Stimulated activated effector memory CD8-positive, alpha-beta T cell treated with anti-CD3 and anti-CD28 coated beads, Interleukin-12 subunit alpha, Interleukin-12 subunit beta, amount 100 ng/mL, for 72 hours (primary cell): ENCODE measurements around the gene DGAT2.

Experiments used
- ATAC-seq: fragments of 150-1000 bp; cut with Tn5 transposase; 2 replicates; pipeline ENCODE4 v1.10.0; 2021
- DNase-seq, 2 donors: peaks; one replicate each; pipeline ENCODE4 v3.0.0; 2021 to 2022; ENCODE audit warnings: low spot score in 2 of 2
- H3K27ac Mint-ChIP-seq: one replicate; pipeline ENCODE4 v1.8.0; 2022; ENCODE audit warnings: mild to moderate bottlenecking, mixed read lengths
- H3K36me3 Mint-ChIP-seq: one replicate; pipeline ENCODE4 v1.8.0; 2022; ENCODE audit warnings: mild to moderate bottlenecking, mixed read lengths
- H3K4me1 Mint-ChIP-seq: one replicate; pipeline ENCODE4 v1.8.0; 2022; ENCODE audit warnings: mixed read lengths
- H3K4me3 Mint-ChIP-seq: one replicate; pipeline ENCODE4 v1.8.0; 2022; ENCODE audit warnings: mild to moderate bottlenecking, mixed read lengths
- H3K9me3 Mint-ChIP-seq: one replicate; pipeline ENCODE4 v1.8.0; 2022; ENCODE audit warnings: mixed read lengths

Gene DGAT2

DNA sequence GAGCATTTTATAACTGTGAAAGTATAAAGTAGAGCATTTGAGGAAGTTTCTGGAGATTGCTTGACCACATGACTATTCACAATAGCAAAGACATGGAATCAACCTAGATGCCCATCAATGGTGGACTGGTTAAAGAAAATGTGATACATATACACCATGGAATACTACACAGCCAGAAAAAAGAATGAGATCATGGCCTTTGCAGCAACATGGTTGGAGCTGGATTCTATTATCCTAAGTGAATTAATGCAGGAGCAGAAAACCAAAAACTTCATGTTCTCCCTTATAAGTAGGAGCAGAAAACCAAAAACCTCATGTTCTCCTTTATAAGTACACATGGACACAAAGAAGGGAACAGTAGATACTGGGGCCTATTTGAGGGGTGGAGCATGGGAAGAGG lies 76.7 kb downstream of the DGAT2 start:
- DNase-seq: no peak
- no peak overlapping the region for H3K4me3 Mint-ChIP-seq
- no peaks in the 10 kb centered on the region for H3K9me3 Mint-ChIP-seq
- no peak overlapping the region for H3K27ac Mint-ChIP-seq
- no peaks in the 10 kb centered on the region for H3K36me3 Mint-ChIP-seq
- ATAC-seq: no peak
- H3K4me1 Mint-ChIP-seq: peaks cover 17% of the 10 kb centered on the region

DNA sequence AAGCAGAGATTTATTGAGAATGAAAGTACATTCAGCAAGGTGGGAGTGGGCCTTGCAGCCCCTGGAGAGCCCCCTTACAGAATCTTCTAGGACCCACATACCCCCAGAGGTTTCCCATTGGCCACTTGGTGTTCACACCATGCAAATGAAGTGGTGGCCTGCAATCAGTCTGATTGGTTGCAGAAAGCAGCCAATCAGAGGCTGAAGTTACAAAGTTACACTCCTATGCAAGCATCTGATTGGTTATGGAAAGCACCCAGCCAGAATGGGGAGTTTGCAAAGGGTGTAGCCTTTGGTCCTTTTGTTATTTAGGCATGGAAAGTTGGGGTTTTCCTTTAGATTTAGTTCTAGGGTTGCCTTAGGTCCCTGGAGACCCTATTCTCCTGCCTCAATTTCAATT lies 81.3 kb downstream of the DGAT2 start:
- DNase-seq: no peak
- Mint-ChIP-seq H3K27ac (no peak overlapping the region), H3K4me3 (no peak overlapping the region), H3K36me3 (peaks cover 22% of the 10 kb centered on the region), H3K4me1 (peaks cover 11% of the 10 kb centered on the region), H3K9me3 (no peaks in the 10 kb centered on the region)
- no peak for ATAC-seq

GRCh38 chr11:75850787-75851186 lies 82.2 kb downstream of the DGAT2 start:
- H3K27ac Mint-ChIP-seq: peak overlapping the region; percentile 4
- no peaks in the 10 kb centered on the region for H3K9me3 Mint-ChIP-seq
- ATAC-seq (no peak), DNase-seq (no peak)
- H3K4me3 Mint-ChIP-seq: no peak overlapping the region
- peaks cover 22% of the 10 kb centered on the region for H3K36me3 Mint-ChIP-seq
- H3K4me1 Mint-ChIP-seq: peaks cover 11% of the 10 kb centered on the region
